K562 (cell line): ENCODE results near the gene PARP11. TPM values are rescaled to one million over a fixed set of nuclear protein-coding genes. Genes with fewer than 3 reads are reported as not detected.

Source experiments
- CBX1 ChIP-seq: sonication (generic); IDR thresholded peaks from 2 replicates; pipeline ENCODE4 v1.6.1; 2016; ENCODE audit warnings: antibody characterized with exemption, low read depth, mild to moderate bottlenecking
- CUX1 ChIP-seq: fragments of 200-800 bp; sonication (Bioruptor generic); IDR thresholded peaks from 2 replicates; pipeline ENCODE4 v1.6.1; 2016; ENCODE audit warnings: missing genetic modification characterization, missing compliant biosample characterization
- ETV6 ChIP-seq, 3 experiments: fragments of 150-350 bp in 1 of 3; sonication (generic) in 1 of 3; formaldehyde crosslinking in 1 of 3; IDR thresholded peaks; 2 replicates each; pipeline versions ENCODE4 v1.6.1 to v1.8.0; 2014 to 2022; ENCODE audit warnings: borderline replicate concordance in 2 of 3, low read depth in 2 of 3, antibody characterized with exemption in 1 of 3, low read length in 1 of 3, mild to moderate bottlenecking in 1 of 3, missing genetic modification reagents in 1 of 3
- PREB ChIP-seq: sonication (generic); formaldehyde crosslinking; IDR thresholded peaks from 2 replicates; pipeline ENCODE4 v1.8.1; 2023; ENCODE audit warnings: mild to moderate bottlenecking, missing genetic modification reagents
- STAG1 ChIP-seq: sonication (generic); formaldehyde crosslinking; IDR thresholded peaks from 2 replicates; pipeline ENCODE4 v1.5.0; 2020; ENCODE audit warnings: missing genetic modification reagents, borderline replicate concordance
- TSHZ1 ChIP-seq: fragments of 250-450 bp; sonication (Bioruptor Pico); IDR thresholded peaks from 2 replicates; pipeline ENCODE4 v1.4.0; 2020; ENCODE audit warnings: mild to moderate bottlenecking, moderate library complexity
- ZBTB1 ChIP-seq: sonication (generic); formaldehyde crosslinking; IDR thresholded peaks from 2 replicates; pipeline ENCODE4 v1.8.1; 2023; ENCODE audit warnings: missing genetic modification reagents, low read depth, mild to moderate bottlenecking, borderline replicate concordance
- ZNF318 ChIP-seq, 2 experiments: fragments of 450-650 bp; IDR thresholded peaks; 2 replicates each; pipeline ENCODE4 v1.6.1; 2016; ENCODE audit warnings: mild to moderate bottlenecking in 2 of 2, borderline replicate concordance in 1 of 2, low read depth in 1 of 2, moderate library complexity in 1 of 2
- polyA plus RNA-seq, 8 experiments: library from polyadenylated mRNA; depleted of rRNA in 4 of 8; stranded (reverse) in 5 of 8; unstranded in 3 of 8; fragments of >200 nt; fragmentation: Nextera tagmentation in 2 of 8; fragmentation: Illumina TruSeq in 1 of 8; extraction: Ambion mirVana in 2 of 8; extraction: Trizol in 1 of 8; gene quantifications; 2 replicates each; pipeline versions ENCODE4 v1.2.1 to v1.2.3, GENCODE V29; 2011 to 2014; ENCODE audit warnings: inconsistent platforms in 1 of 8, missing spikeins in 1 of 8
- total RNA-seq, 7 experiments: library from RNA; depleted of rRNA in 6 of 7; stranded (reverse); fragments of >200 nt in 6 of 7; fragmentation: Illumina TruSeq in 2 of 7; extraction: Trizol in 2 of 7; gene quantifications; 2 replicates each; pipeline versions ENCODE4 v1.2.1 to v1.2.3, GENCODE V29; 2011 to 2021; ENCODE audit warnings: low replicate concordance in 1 of 7

PARP11 gene
- total and polyA plus RNA-seq, 9 of the 15 experiments (the other 6 are each of a cell fraction or from before 2014, with no cell fraction given), result 0.40 to 2.5 (median 1.4) TPM

GRCh38 chr12:3795066-3795465 lies 78.1 kb downstream of the PARP11 start (continued):
- TF ChIP-seq PREB (CRISPR knock-in tag) (no peak), ETV6 (IDR thresholded peaks at IDR 0.05; ENCODE audit: borderline replicate concordance in 1 of 2, low read depth in 2 of 2, low read length in 1 of 2) (no peak), ETV6 (CRISPR knock-in tag; IDR thresholded peaks at IDR 0.05; ENCODE audit: borderline replicate concordance) (no peak), TSHZ1 (CRISPR knock-in tag) (no peak), ZNF318 (IDR thresholded peaks at IDR 0.05; ENCODE audit: borderline replicate concordance in 1 of 2, low read depth in 1 of 2) (no peak), ZBTB1 (CRISPR knock-in tag) (no peak), STAG1 (CRISPR knock-in tag) (no peak), CUX1 (CRISPR knock-in tag) (no peak), CBX1 (no peak)
